ENCODE measurements around the gene MYL1.

MYL1 gene
- total RNA-seq: 0 reads per million in 2 experiments

GRCh38 chr2:210315015-210315788 is at the start of gene MYL1:
TSS of gene MYL1 (minus strand) at chr2:210315174. CDS start at chr2:210315042, 132 bp downstream.
- DNase-seq (ENCODE audit: low read depth): no peak

GRCh38 chr2:210363876-210364275 is 48.9 kb upstream of the MYL1 start:
- DNase-seq (ENCODE audit: low read depth): no peak

- DNase-seq (ENCODE audit: low read depth): no peak
Measured at GRCh38 chr2:210363261-210363660, 48.3 kb upstream of the MYL1 start.

GRCh38 chr2:210360412-210360811 is 45.4 kb upstream of the MYL1 start:
- no peak for DNase-seq (ENCODE audit: low read depth)

- DNase-seq (ENCODE audit: low read depth): no peak
Measured at GRCh38 chr2:210356944-210357343, 42.0 kb upstream of the MYL1 start.

- DNase-seq (ENCODE audit: low read depth): no peak
Measured at GRCh38 chr2:210337159-210337558, 22.2 kb upstream of the MYL1 start.

- no peak for DNase-seq (ENCODE audit: low read depth)
Measured at GRCh38 chr2:210324906-210325305, 9.9 kb upstream of the MYL1 start.

GRCh38 chr2:210324458-210324857 is 9.5 kb upstream of the MYL1 start:
- DNase-seq (ENCODE audit: low read depth): no peak

GRCh38 chr2:210323003-210323402 is 8.0 kb upstream of the MYL1 start:
- no peak for DNase-seq (ENCODE audit: low read depth)

- DNase-seq (ENCODE audit: low read depth): no peak
Measured at GRCh38 chr2:210318891-210319290, 3.9 kb upstream of the MYL1 start.

- no peak for DNase-seq (ENCODE audit: low read depth)
Measured at GRCh38 chr2:210318486-210318885, 3.5 kb upstream of the MYL1 start.

- no peak for DNase-seq (ENCODE audit: low read depth)
Measured at GRCh38 chr2:210310550-210310949, 4.4 kb downstream of the MYL1 start.

GRCh38 chr2:210309548-210310233 is 5.3 kb downstream of the MYL1 start:
- no peak for DNase-seq (ENCODE audit: low read depth)

GRCh38 chr2:210303498-210303897 is 11.5 kb downstream of the MYL1 start:
- DNase-seq (ENCODE audit: low read depth): no peak

- DNase-seq (ENCODE audit: low read depth): no peak
Measured at GRCh38 chr2:210302326-210302725, 12.6 kb downstream of the MYL1 start.

GRCh38 chr2:210299866-210300373 is 15.1 kb downstream of the MYL1 start:
- DNase-seq (ENCODE audit: low read depth): no peak

- no peak for DNase-seq (ENCODE audit: low read depth)
Measured at GRCh38 chr2:210288408-210288807, 26.6 kb downstream of the MYL1 start.

- DNase-seq (ENCODE audit: low read depth): no peak
Measured at GRCh38 chr2:210287301-210287700, 27.7 kb downstream of the MYL1 start.

GRCh38 chr2:210286123-210286680 is 28.8 kb downstream of the MYL1 start:
- DNase-seq (ENCODE audit: low read depth): no peak

GRCh38 chr2:210277133-210277532 is 37.8 kb downstream of the MYL1 start:
- DNase-seq (ENCODE audit: low read depth): no peak

GRCh38 chr2:210271300-210271699 is 43.7 kb downstream of the MYL1 start:
- no peak for DNase-seq (ENCODE audit: low read depth)

- DNase-seq (ENCODE audit: low read depth): no peak
Measured at GRCh38 chr2:210269148-210269547, 45.8 kb downstream of the MYL1 start.

GRCh38 chr2:210268281-210268680 is 46.7 kb downstream of the MYL1 start:
- no peak for DNase-seq (ENCODE audit: low read depth)
